WI38 (cell line): ENCODE data around the gene DCLK2.

ENCODE experiments used
- H3K4me3 ChIP-seq: 2 replicates; pipeline ENCODE4 v1.5.1; 2011; ENCODE audit warnings: low read depth, mild to moderate bottlenecking, control low read depth, low read length
- TF ChIP-seq, protein P1 (sequence below): IDR thresholded peaks from 2 replicates; pipeline ENCODE4 v1.5.1; 2012; ENCODE audit warnings: low read depth, mild to moderate bottlenecking, control low read depth, low read length

DCLK2 gene

DNA sequence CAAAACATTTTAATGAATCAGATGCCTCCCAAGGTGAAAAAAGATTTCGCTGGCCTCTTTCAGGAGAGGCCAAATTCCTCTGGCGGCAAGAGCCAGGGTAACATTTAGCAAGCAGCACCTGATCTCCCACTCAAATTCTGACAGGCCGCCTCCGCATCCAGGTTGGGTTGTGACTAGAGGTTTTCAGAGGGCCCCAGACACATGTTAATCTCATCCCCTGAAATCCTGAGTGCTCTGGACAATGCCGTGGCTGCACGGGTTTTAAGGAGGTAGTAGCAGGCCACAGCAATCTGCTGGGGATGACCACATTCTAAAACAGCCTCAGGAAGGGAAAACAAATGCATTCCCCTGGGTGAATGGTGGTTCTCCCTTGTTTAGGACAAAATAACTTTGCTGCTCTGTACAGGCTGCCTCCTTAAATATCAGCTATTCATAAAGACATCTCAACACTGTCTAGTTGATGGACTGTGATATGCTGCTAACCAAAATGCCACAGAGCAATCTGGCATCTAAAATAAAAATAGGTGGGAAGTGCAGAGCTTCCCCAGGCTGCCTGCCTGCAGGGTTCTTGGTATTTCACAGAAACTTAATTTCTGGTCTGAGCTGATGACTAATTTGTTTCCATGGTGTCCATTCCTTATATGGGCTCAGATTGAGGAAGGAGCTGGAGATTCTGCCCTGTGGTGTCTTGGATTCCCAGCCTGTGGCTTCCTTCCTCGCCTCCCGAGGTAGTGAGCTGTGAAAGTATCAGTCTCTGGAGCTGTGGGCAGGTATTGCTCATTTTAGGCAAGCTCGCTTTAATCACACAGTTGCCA lies 202.0 kb downstream of the DCLK2 start:
- TF ChIP-seq, protein P1, sequence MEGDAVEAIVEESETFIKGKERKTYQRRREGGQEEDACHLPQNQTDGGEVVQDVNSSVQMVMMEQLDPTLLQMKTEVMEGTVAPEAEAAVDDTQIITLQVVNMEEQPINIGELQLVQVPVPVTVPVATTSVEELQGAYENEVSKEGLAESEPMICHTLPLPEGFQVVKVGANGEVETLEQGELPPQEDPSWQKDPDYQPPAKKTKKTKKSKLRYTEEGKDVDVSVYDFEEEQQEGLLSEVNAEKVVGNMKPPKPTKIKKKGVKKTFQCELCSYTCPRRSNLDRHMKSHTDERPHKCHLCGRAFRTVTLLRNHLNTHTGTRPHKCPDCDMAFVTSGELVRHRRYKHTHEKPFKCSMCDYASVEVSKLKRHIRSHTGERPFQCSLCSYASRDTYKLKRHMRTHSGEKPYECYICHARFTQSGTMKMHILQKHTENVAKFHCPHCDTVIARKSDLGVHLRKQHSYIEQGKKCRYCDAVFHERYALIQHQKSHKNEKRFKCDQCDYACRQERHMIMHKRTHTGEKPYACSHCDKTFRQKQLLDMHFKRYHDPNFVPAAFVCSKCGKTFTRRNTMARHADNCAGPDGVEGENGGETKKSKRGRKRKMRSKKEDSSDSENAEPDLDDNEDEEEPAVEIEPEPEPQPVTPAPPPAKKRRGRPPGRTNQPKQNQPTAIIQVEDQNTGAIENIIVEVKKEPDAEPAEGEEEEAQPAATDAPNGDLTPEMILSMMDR = no peak
- H3K4me3 ChIP-seq = no peak overlapping the region

DNA sequence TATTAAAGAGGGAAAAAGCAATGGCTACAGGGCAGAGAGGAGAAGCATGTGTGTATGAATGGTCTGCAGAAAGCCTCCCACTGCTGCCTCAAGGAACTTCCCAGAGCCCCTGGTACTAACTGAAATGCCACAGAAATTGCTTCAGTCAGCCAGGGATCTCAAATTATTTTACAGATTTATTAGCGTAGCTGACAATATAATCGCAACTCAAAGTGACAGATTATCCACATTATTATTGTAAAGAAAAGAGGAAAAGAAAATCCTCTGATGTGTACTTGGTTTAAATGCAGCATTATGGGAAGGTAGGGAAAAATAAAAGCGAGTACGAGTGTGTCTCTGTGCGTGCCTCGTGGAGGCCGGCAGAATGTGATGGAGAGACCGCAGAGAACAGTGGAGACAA lies 202.7 kb downstream of the DCLK2 start:
- TF ChIP-seq, protein P1 = no peak

DNA sequence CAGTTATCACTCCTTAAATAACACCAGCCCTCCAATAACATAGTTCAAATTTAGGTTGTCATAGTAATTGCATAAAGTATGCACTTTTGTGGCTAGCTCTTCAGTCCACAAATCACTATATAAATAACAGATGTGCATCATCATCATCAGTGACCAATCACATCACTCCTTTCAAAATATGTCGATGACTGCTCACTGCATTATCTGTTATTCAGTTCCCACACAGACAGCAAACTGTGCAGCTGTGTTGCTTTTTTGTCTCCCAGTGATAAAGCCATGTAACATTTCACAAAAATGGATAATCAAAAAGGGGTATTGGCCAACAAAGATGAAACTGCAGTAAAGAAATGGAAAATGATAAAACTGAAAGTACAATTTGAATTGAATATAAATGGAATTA lies 205.4 kb downstream of the DCLK2 start:
- H3K4me3 ChIP-seq = no peak overlapping the region
- TF ChIP-seq, protein P1 = no peak

More for the DNA sequence above, 202.7 kb downstream of the DCLK2 start:
- no peak overlapping the region for H3K4me3 ChIP-seq

DNA sequence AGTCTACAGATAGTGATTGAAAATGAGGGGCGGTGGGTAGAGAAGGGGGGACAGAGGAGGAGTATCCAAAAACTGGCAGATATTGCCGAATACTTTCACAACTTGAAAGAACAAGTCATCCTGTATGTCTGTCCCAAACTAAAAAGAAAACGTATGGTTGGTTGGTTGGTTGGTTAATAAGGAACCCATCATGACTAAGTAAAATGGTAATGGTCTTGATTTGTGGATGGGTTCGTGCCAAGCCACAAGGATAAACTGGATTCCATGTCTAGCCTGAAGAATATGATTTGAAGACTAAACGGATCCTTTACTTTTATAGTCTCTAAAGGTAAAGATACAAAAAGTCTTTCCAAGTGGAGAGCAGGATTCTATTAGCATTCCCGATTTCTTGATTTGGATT lies 208.4 kb downstream of the DCLK2 start:
- H3K4me3 ChIP-seq = no peak overlapping the region
- TF ChIP-seq, protein P1 = no peak

DNA sequence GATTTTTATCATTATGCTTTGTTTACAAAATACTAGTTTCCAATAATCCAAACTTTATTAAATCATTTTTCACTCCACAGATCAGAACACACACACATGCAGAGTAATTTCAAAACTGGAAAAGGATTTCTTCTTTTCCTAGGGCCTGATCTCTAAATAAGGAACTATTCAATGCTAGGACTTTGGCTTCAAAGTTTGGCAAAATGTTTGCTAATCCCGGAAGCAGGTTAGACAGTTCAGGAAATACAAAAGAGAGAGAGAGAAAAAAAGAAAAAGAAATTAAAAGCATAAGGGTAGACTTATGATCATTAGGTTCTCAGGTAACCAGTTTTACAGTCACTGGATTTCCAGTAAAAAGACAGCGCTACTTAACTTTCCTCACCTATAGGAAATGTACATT lies 211.0 kb downstream of the DCLK2 start:
- TF ChIP-seq, protein P1 = no peak
- no peak overlapping the region for H3K4me3 ChIP-seq

DNA sequence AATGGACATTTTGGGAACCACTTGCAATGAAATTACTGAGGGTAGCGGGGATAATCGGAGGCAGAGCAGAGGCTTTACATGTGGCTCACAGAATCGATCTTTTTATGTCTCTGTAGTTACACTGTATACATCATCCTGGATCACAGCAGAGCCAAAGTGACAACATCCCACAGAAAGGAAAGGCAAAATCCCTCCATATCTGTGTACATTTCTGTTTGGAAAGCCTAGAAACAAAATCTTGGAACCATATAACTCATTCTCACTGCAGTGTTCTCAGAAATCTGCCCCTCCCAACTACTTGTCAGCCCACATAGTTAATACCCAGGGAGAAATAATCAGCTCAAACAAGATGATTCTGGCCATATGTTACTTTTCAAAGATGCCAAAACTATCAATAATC lies 211.6 kb downstream of the DCLK2 start:
- no peak overlapping the region for H3K4me3 ChIP-seq
- TF ChIP-seq, protein P1 = no peak

DNA sequence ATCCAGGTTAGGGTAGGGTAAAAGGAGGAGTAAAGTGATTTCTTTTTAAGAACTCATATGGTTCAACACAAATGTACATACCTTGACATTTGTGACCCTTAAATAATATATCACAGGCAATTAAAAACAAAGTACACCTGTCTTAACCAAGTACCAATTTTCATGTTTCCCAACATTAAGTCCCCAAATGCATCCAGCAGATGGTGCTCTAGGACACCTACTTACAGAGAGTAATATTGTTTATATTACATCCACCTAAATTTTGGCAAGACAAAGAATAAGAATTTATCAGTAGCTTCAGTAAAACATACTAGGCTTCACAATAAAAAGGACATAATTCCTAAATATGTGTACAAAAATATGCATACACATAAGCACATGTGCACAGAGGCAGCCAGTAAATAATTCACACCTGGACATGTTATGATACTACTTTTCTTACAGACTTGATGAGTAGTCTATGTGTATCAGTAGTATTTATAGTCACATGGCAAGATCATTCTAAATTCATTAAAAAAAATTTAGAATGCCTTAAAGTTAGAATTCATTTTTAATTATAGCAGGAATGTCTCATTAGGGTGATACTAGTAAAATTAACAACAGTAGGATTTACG lies 219.7 kb downstream of the DCLK2 start:
- TF ChIP-seq, protein P1 = peak; percentile 40; the same call in 1 of the 2 replicates
- no peak overlapping the region for H3K4me3 ChIP-seq
